OCI-LY1 (cell line): Measurements from ENCODE around the gene IFRD2.
"Not testable (repeated sequence)": the region's sequence is repeated elsewhere in the genome, so short reads cannot be mapped to it uniquely, and the experiment has no call there.

Source experiments
- H2AFZ ChIP-seq: fragments of 200-600 bp; sonication (generic), shearing (Covaris generic); 2 replicates; pipeline ENCODE4 v1.6.0; 2014; ENCODE audit warnings: antibody characterized with exemption, mild to moderate bottlenecking, low read length
- H3F3A ChIP-seq: fragments of 200-600 bp; sonication (generic), shearing (Covaris generic); 2 replicates; pipeline ENCODE4 v1.6.0; 2014; ENCODE audit warnings: mild to moderate bottlenecking, antibody characterized with exemption, low read length, moderate library complexity; ENCODE audit not compliant: insufficient read depth
- H3K27ac ChIP-seq: fragments of 200-600 bp; sonication (generic); 2 replicates; pipeline ENCODE4 v1.5.1; 2014; ENCODE audit warnings: low read length, mixed run types, mild to moderate bottlenecking, low read depth; ENCODE audit not compliant: poor library complexity, severe bottlenecking
- H3K27me3 ChIP-seq: fragments of 200-600 bp; sonication (generic); 2 replicates; pipeline ENCODE4 v1.6.0; 2014; ENCODE audit warnings: antibody characterized with exemption, mild to moderate bottlenecking, low read length, moderate library complexity; ENCODE audit not compliant: insufficient read depth
- H3K36me3 ChIP-seq: fragments of 200-600 bp; sonication (generic); 2 replicates; pipeline ENCODE4 v1.6.1; 2014; ENCODE audit warnings: mild to moderate bottlenecking, antibody characterized with exemption, low read length, moderate library complexity, mixed read lengths; ENCODE audit not compliant: insufficient read depth
- H3K4me1 ChIP-seq: fragments of 200-600 bp; sonication (generic); 2 replicates; pipeline ENCODE4 v1.5.1; 2014; ENCODE audit warnings: mild to moderate bottlenecking, low read length, moderate library complexity; ENCODE audit not compliant: insufficient read depth, severe bottlenecking
- H3K4me2 ChIP-seq: fragments of 200-600 bp; sonication (generic), shearing (Covaris generic); 2 replicates; pipeline ENCODE4 v1.6.1; 2014; ENCODE audit warnings: low read length
- H3K4me3 ChIP-seq: fragments of 200-600 bp; sonication (generic); 2 replicates; pipeline ENCODE4 v1.5.1; 2014; ENCODE audit warnings: low read length, low read depth, mild to moderate bottlenecking, mixed read lengths; ENCODE audit not compliant: poor library complexity, severe bottlenecking
- H3K79me2 ChIP-seq: fragments of 200-600 bp; shearing (Covaris generic); 2 replicates; pipeline ENCODE4 v1.6.1; 2016; ENCODE audit warnings: mixed run types, low read length, mixed read lengths; ENCODE audit not compliant: insufficient read depth
- H3K9ac ChIP-seq: fragments of 200-600 bp; sonication (generic), shearing (Covaris generic); 2 replicates; pipeline ENCODE4 v1.6.1; 2014; ENCODE audit warnings: mild to moderate bottlenecking, low read length, mixed read lengths
- H3K9me2 ChIP-seq: fragments of 200-600 bp; sonication (generic), shearing (Covaris generic); 2 replicates; pipeline ENCODE4 v1.6.1; 2014; ENCODE audit warnings: low read depth, mild to moderate bottlenecking, low read length, mixed read lengths
- H3K9me3 ChIP-seq: fragments of 200-600 bp; shearing (Covaris generic); 2 replicates; pipeline ENCODE4 v1.6.1; 2014; ENCODE audit warnings: low read length, mixed read lengths
- H4K20me1 ChIP-seq: fragments of 200-600 bp; sonication (generic), shearing (Covaris generic); 2 replicates; pipeline ENCODE4 v1.6.0; 2016; ENCODE audit warnings: mild to moderate bottlenecking, low read length; ENCODE audit not compliant: insufficient read depth
- EZH2 ChIP-seq: fragments of 200-600 bp; sonication (generic), shearing (Covaris generic); IDR thresholded peaks from 2 replicates; pipeline ENCODE4 v1.8.0; 2017; ENCODE audit warnings: borderline replicate concordance, mixed run types, mild to moderate bottlenecking, antibody characterized with exemption, low read length, moderate library complexity, mixed read lengths
- TF ChIP-seq, protein P1 (sequence below): fragments of 200-600 bp; sonication (generic), shearing (Covaris generic); IDR thresholded peaks from 2 replicates; pipeline ENCODE4 v1.5.1; 2017; ENCODE audit warnings: mild to moderate bottlenecking, antibody characterized with exemption, low read length, moderate library complexity, mixed read lengths

Gene IFRD2

DNA sequence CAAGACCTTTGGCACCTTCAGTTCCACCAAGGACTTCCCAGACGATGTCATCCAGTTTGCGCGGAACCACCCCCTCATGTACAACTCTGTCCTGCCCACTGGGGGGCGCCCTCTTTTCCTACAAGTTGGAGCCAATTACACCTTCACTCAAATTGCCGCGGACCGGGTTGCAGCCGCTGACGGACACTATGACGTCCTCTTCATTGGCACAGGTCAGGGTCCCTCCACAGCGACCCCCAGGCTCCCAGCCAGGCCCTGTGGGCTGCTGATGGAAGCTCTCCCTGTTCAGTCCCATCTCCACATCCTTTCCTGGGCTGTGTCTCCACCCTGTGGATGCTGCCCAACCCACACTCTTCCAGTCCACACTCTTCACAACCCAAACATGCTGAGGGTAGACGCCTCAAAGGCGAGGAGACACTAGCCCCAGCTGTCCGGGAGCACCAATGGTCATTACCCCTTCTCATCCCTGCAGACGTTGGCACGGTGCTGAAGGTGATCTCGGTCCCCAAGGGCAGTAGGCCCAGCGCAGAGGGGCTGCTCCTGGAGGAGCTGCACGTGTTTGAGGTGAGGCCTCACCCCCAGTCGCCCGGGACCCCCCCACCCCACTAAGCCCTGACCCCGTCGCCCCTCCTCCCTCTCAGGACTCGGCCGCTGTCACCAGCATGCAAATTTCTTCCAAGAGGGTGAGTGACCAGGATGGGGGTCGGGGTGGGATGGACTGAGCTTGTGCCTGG, 17.7 kb downstream of the IFRD2 start:
- Histone ChIP-seq H3F3A (no peaks in the 10 kb centered on the region), H3K79me2 (no peaks in the 10 kb centered on the region), H3K27ac (no peak overlapping the region), H3K9me3 (no peaks in the 10 kb centered on the region), H3K4me3 (no peak overlapping the region), H3K9ac (no peak overlapping the region), H3K9me2 (no peaks in the 10 kb centered on the region), H4K20me1 (no peaks in the 10 kb centered on the region), H2AFZ (no peak overlapping the region), H3K27me3 (no peaks in the 10 kb centered on the region), H3K4me2 (no peak overlapping the region; the same call in 1 of the 2 replicates), H3K4me1 (peaks cover 6% of the 10 kb centered on the region), H3K36me3 (no peaks in the 10 kb centered on the region)
- TF ChIP-seq, protein P1, sequence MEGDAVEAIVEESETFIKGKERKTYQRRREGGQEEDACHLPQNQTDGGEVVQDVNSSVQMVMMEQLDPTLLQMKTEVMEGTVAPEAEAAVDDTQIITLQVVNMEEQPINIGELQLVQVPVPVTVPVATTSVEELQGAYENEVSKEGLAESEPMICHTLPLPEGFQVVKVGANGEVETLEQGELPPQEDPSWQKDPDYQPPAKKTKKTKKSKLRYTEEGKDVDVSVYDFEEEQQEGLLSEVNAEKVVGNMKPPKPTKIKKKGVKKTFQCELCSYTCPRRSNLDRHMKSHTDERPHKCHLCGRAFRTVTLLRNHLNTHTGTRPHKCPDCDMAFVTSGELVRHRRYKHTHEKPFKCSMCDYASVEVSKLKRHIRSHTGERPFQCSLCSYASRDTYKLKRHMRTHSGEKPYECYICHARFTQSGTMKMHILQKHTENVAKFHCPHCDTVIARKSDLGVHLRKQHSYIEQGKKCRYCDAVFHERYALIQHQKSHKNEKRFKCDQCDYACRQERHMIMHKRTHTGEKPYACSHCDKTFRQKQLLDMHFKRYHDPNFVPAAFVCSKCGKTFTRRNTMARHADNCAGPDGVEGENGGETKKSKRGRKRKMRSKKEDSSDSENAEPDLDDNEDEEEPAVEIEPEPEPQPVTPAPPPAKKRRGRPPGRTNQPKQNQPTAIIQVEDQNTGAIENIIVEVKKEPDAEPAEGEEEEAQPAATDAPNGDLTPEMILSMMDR: peak; percentile 95
- no peak for TF ChIP-seq EZH2

- Histone ChIP-seq H4K20me1 (no peaks in the 10 kb centered on the region), H3K27ac (no peak overlapping the region), H3F3A (no peaks in the 10 kb centered on the region), H3K4me3 (no peak overlapping the region), H3K27me3 (no peaks in the 10 kb centered on the region), H3K4me2 (no peak overlapping the region), H3K9me3 (no peaks in the 10 kb centered on the region), H3K36me3 (no peaks in the 10 kb centered on the region), H3K9ac (no peak overlapping the region), H3K9me2 (no peaks in the 10 kb centered on the region), H3K79me2 (no peaks in the 10 kb centered on the region), H2AFZ (no peak overlapping the region), H3K4me1 (peaks cover 6% of the 10 kb centered on the region)
- TF ChIP-seq, protein P1: no peak
- TF ChIP-seq EZH2: no peak
These were observed 18.6 kb downstream of the IFRD2 start for GRCh38 chr3:50273689-50274065.

- Histone ChIP-seq H3K79me2 (no peaks in the 10 kb centered on the region), H3K9ac (no peak overlapping the region), H3K4me3 (no peak overlapping the region), H3K9me3 (no peaks in the 10 kb centered on the region), H3K36me3 (no peaks in the 10 kb centered on the region), H3F3A (no peaks in the 10 kb centered on the region), H3K4me1 (peaks cover 6% of the 10 kb centered on the region), H3K27ac (no peak overlapping the region), H3K9me2 (no peaks in the 10 kb centered on the region), H2AFZ (no peak overlapping the region), H4K20me1 (no peaks in the 10 kb centered on the region), H3K27me3 (no peaks in the 10 kb centered on the region), H3K4me2 (peak overlapping the region; percentile 26; the same call in 1 of the 2 replicates)
- TF ChIP-seq EZH2: no peak
- TF ChIP-seq, protein P1: peak; percentile 97
These were observed 19.1 kb downstream of the IFRD2 start for GRCh38 chr3:50272911-50273688.

GRCh38 chr3:50272538-50272910, 19.7 kb downstream of the IFRD2 start:
- not testable (repeated sequence) for H3K79me2 ChIP-seq, H3K9me3 ChIP-seq, H3K27me3 ChIP-seq, H3K36me3 ChIP-seq, H3K4me1 ChIP-seq, H3K27ac ChIP-seq, H3K9me2 ChIP-seq, H3K9ac ChIP-seq, H3K4me2 ChIP-seq, H3K4me3 ChIP-seq, H2AFZ ChIP-seq, H3F3A ChIP-seq, H4K20me1 ChIP-seq
